ENCODE data around the gene PPP4R2.

DNA sequence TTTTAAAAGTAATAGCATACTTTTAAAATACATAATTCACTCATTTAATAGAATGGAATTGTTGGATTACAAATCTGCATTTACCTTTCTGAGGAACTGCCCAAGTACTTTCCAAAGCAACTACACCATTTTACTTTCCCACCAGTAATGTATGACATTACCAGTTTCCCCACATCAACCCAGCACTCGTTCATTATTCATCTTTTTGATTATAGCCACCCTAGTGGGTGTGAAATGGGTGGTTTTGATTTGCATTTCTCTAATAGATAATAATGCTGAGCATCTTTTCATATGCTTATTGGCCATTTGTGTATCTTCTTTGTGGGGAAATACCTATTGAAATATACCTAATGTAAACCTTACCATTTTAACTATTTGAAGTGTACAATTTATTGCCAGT lies 46.8 kb downstream of the PPP4R2 start:
- TF ChIP-seq POLR2A (IDR thresholded peaks at IDR 0.05) (no peak), CTCF (IDR thresholded peaks at IDR 0.05) (no peak)

Measured in breast epithelium (tissue), 3 donors.